GM21825 (cell line): Measurements from ENCODE around the gene TDRD5.

ENCODE experiments used
- ATAC-seq: cut with Tn5 transposase; IDR thresholded peaks from one replicate; pipeline ENCODE4 v1.9.1; 2021; ENCODE audit warnings: mild to moderate bottlenecking, moderate library complexity; ENCODE audit not compliant: unreplicated experiment

Gene TDRD5

GRCh38 chr1:179591592-179592580 lies at the start of gene TDRD5:
Gene TDRD5 (plus strand): TSS chr1:179591832. CDS start chr1:179592616, 784 bp downstream.
- no peak for ATAC-seq

GRCh38 chr1:179545321-179545720 lies 46.3 kb upstream of the TDRD5 start:
- no peak for ATAC-seq

GRCh38 chr1:179547021-179547535 lies 44.6 kb upstream of the TDRD5 start:
- ATAC-seq = no peak

- no peak for ATAC-seq
Measured at GRCh38 chr1:179548666-179549367, 42.8 kb upstream of the TDRD5 start.

GRCh38 chr1:179549368-179549700 lies 42.3 kb upstream of the TDRD5 start:
- ATAC-seq = no peak

- no peak for ATAC-seq
Measured at GRCh38 chr1:179550746-179551682, 40.6 kb upstream of the TDRD5 start.

- no peak for ATAC-seq
Measured at GRCh38 chr1:179554427-179554826, 37.2 kb upstream of the TDRD5 start.

GRCh38 chr1:179558078-179558477 lies 33.6 kb upstream of the TDRD5 start:
- ATAC-seq = no peak

- no peak for ATAC-seq
Measured at GRCh38 chr1:179575497-179576314, 15.9 kb upstream of the TDRD5 start, which contains the start of gene NPHS2. Gene NPHS2 (minus strand): TSS chr1:179575948. CDS start chr1:179575864, 84 bp downstream.

GRCh38 chr1:179576509-179576908 lies 15.1 kb upstream of the TDRD5 start:
- ATAC-seq = no peak

- ATAC-seq = no peak
Measured at GRCh38 chr1:179583771-179584320, 7.8 kb upstream of the TDRD5 start.

- no peak for ATAC-seq
Measured at GRCh38 chr1:179586107-179586823, 5.4 kb upstream of the TDRD5 start.

- no peak for ATAC-seq
Measured at GRCh38 chr1:179587336-179587735, 4.3 kb upstream of the TDRD5 start.

- ATAC-seq = no peak
Measured at GRCh38 chr1:179588425-179589024, 3.1 kb upstream of the TDRD5 start.

GRCh38 chr1:179589509-179589908 lies 2.1 kb upstream of the TDRD5 start:
- no peak for ATAC-seq

- ATAC-seq = no peak
Measured at GRCh38 chr1:179590671-179591070, 961 bp upstream of the TDRD5 start.

GRCh38 chr1:179591253-179591591 lies 410 bp upstream of the TDRD5 start:
- no peak for ATAC-seq

- no peak for ATAC-seq
Measured at GRCh38 chr1:179598631-179599030, 7.0 kb downstream of the TDRD5 start.
